ENCODE measurements around the gene SEC14L6.

The SEC14L6 gene

DNA sequence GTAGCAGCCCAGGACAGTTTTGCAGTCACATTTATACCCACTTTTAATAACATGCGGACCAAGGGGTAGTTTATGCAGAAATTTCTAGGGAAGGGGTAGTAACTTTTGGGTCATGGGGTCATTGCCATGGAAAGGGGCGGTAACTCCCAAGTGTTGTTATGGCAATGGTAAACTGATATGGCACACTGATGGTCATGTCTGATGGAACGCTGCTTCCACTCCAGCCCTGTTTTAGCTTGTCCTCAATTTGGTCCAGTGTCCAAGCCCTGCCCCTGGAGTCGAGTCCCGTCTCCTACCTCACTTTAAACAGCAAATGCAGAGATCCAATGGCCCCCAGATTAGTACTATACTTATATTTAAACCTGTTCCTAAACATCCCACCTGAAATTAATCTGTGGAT is 29.8 kb downstream of the SEC14L6 start:
- TF ChIP-seq, protein P1, sequence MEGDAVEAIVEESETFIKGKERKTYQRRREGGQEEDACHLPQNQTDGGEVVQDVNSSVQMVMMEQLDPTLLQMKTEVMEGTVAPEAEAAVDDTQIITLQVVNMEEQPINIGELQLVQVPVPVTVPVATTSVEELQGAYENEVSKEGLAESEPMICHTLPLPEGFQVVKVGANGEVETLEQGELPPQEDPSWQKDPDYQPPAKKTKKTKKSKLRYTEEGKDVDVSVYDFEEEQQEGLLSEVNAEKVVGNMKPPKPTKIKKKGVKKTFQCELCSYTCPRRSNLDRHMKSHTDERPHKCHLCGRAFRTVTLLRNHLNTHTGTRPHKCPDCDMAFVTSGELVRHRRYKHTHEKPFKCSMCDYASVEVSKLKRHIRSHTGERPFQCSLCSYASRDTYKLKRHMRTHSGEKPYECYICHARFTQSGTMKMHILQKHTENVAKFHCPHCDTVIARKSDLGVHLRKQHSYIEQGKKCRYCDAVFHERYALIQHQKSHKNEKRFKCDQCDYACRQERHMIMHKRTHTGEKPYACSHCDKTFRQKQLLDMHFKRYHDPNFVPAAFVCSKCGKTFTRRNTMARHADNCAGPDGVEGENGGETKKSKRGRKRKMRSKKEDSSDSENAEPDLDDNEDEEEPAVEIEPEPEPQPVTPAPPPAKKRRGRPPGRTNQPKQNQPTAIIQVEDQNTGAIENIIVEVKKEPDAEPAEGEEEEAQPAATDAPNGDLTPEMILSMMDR (IDR thresholded peaks at IDR 0.05; ENCODE audit: insufficient read depth, low read depth, low read length, missing control alignments) = no peak
- no peak overlapping the region for H3K4me3 ChIP-seq (ENCODE audit: low read depth, low read length)
- DNase-seq (ENCODE audit: low read depth) = no peak

DNA sequence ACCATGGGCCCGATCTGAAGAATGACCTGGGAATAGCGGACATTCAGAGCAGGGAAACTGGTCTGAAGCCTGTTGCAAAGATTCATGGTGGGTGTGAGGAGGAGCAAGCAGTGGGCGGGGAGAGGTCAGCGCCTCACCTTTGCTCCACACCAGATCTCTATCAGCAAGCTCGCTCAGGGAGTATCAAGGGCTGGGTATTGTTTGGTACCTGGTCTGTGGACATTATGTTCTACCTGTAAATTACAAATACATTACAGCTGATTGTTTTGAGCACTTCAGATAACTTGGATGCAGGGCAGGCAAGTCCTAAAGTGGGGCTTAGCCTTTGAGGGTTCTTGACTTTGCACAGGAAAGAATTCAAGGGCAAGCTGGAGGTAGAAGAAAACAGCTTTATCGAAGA is 30.3 kb downstream of the SEC14L6 start:
- H3K4me3 ChIP-seq (ENCODE audit: low read depth, low read length) = no peak overlapping the region
- TF ChIP-seq, protein P1 (IDR thresholded peaks at IDR 0.05; ENCODE audit: insufficient read depth, low read depth, low read length, missing control alignments) = no peak
- DNase-seq (ENCODE audit: low read depth) = no peak

- H3K4me3 ChIP-seq (ENCODE audit: low read depth, low read length) = no peak overlapping the region
- no peak for DNase-seq (ENCODE audit: low read depth)
- TF ChIP-seq, protein P1 (IDR thresholded peaks at IDR 0.05; ENCODE audit: insufficient read depth, low read depth, low read length, missing control alignments) = no peak
Measured at GRCh38 chr22:30514252-30514651, 32.3 kb downstream of the SEC14L6 start.

DNA sequence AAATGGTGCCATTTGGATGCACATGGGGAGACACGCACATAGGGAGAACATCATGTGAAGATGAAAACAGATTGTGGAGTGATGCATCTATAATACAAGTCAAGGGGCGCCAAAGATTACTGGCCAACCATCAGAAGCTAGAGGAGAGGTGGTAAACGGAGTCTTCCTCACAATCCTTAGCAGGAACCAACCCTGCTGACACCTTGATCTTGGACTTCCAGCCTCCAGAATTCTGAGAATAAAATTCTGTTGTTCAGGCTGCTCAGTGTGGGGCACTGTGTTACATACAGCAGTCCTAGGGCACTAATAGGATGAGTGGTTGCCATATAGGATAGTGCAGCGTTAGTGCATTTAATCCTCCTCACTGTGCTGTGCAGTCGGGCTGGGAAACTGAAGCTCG is 33.1 kb downstream of the SEC14L6 start:
- H3K4me3 ChIP-seq (ENCODE audit: low read depth, low read length) = no peak overlapping the region
- DNase-seq (ENCODE audit: low read depth) = no peak
- TF ChIP-seq, protein P1 (IDR thresholded peaks at IDR 0.05; ENCODE audit: insufficient read depth, low read depth, low read length, missing control alignments) = no peak

GRCh38 chr22:30511911-30512310 is 34.6 kb downstream of the SEC14L6 start:
- H3K4me3 ChIP-seq (ENCODE audit: low read depth, low read length) = no peak overlapping the region
- TF ChIP-seq, protein P1 (IDR thresholded peaks at IDR 0.05; ENCODE audit: insufficient read depth, low read depth, low read length, missing control alignments) = no peak
- DNase-seq (ENCODE audit: low read depth) = no peak

DNA sequence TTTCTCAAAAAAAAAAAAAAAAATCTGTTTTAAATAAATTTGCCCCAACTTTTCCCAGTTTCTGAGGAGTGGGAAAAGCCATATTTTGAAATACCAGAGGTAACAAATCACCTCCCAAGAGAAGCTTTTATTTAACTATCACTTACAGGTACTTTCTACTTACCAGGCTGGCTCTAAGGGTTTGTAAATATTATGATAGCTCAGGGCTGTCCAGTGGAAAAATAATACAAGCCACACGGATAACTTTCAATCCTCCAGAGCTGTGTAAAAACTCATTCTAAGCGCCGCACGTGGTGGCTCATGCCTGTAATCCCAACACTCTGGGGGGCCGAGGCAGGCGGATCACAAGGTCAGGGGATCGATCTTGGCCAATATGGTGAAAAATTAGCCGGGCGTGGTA is 35.4 kb downstream of the SEC14L6 start:
- H3K4me3 ChIP-seq (ENCODE audit: low read depth, low read length) = no peak overlapping the region
- TF ChIP-seq, protein P1 (IDR thresholded peaks at IDR 0.05; ENCODE audit: insufficient read depth, low read depth, low read length, missing control alignments) = no peak
- no peak for DNase-seq (ENCODE audit: low read depth)

- DNase-seq (ENCODE audit: low read depth) = no peak
- no peak overlapping the region for H3K4me3 ChIP-seq (ENCODE audit: low read depth, low read length)
- TF ChIP-seq, protein P1 (IDR thresholded peaks at IDR 0.05; ENCODE audit: insufficient read depth, low read depth, low read length, missing control alignments) = no peak
Measured at GRCh38 chr22:30508216-30508615, 38.3 kb downstream of the SEC14L6 start.
